Measurements from ENCODE around the gene DNAJC8.

DNA sequence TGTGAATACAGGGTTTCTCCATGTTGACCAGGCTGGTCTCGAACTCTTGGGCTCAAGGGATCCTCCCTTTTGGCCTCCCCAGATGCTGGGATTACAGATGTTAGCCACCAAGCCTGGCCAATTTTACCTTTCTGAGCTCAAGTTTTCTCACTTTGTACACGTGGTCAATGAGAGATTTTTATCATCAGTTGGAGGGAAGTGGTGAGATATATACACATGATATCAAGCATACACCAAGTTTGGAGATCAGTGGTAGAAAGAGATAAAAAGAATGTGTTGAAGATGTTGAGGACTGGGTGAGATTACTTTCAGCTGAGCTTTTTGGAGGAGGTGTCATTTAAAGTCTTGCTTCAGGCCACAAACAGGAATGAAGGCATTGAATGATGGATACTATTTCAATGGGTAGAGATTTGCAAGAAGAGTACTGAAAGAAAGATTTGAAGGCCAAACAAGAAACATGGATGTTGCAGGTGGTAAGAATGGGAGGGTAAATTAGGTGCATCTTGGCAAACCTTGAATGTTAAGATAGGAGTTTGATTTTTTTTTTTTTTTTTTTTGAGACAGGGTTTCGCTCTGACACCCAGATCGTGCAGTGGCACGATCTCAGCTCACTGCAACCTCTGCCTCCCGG lies 23.5 kb upstream of the DNAJC8 start:
- TF ChIP-seq EP300 (IDR thresholded peaks at IDR 0.05), result no peak
- TF ChIP-seq, protein P1, sequence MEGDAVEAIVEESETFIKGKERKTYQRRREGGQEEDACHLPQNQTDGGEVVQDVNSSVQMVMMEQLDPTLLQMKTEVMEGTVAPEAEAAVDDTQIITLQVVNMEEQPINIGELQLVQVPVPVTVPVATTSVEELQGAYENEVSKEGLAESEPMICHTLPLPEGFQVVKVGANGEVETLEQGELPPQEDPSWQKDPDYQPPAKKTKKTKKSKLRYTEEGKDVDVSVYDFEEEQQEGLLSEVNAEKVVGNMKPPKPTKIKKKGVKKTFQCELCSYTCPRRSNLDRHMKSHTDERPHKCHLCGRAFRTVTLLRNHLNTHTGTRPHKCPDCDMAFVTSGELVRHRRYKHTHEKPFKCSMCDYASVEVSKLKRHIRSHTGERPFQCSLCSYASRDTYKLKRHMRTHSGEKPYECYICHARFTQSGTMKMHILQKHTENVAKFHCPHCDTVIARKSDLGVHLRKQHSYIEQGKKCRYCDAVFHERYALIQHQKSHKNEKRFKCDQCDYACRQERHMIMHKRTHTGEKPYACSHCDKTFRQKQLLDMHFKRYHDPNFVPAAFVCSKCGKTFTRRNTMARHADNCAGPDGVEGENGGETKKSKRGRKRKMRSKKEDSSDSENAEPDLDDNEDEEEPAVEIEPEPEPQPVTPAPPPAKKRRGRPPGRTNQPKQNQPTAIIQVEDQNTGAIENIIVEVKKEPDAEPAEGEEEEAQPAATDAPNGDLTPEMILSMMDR (IDR thresholded peaks at IDR 0.05), result no peak
